Upper lobe of left lung (tissue), 6 donors: ENCODE measurements around the gene EXD3. TPM values are rescaled to one million over a fixed set of nuclear protein-coding genes. Genes with fewer than 3 reads are reported as not detected.

ENCODE experiments used
- ATAC-seq, 2 donors: fragments of 200-7000 bp; cut with Tn5 transposase; one replicate each; pipeline ENCODE4 v1.9.1; 2022; ENCODE audit warnings: mild to moderate bottlenecking in 2 of 2, moderate library complexity in 2 of 2; ENCODE audit not compliant: low FRiP score in 2 of 2
- DNase-seq, 2 donors: peaks; one replicate each; pipeline ENCODE4 v3.0.0-alpha.2; 2019 to 2020
- H3K27ac ChIP-seq, 4 donors: fragments of 200-600 bp; sonication (generic); one replicate each; pipeline ENCODE4 v1.5.1; 2016 to 2019
- H3K27me3 ChIP-seq, 4 donors: fragments of 200-600 bp; sonication (generic); one replicate each; pipeline ENCODE4 v1.5.1; 2017 to 2019
- H3K36me3 ChIP-seq, 4 donors: fragments of 200-600 bp; sonication (generic); one replicate each; pipeline ENCODE4 v1.5.1; 2016 to 2019
- H3K4me1 ChIP-seq, 4 donors: fragments of 200-600 bp; sonication (generic); one replicate each; pipeline ENCODE4 v1.5.1; 2018 to 2019
- H3K4me3 ChIP-seq, 4 donors: fragments of 200-600 bp; sonication (generic); one replicate each; pipeline ENCODE4 v1.5.1; 2017 to 2019; ENCODE audit warnings: mild to moderate bottlenecking in 2 of 4, moderate library complexity in 1 of 4
- H3K9me3 ChIP-seq, 4 donors: fragments of 200-600 bp; sonication (generic); one replicate each; pipeline ENCODE4 v1.5.1; 2018 to 2019
- EP300 ChIP-seq, 4 donors: sonication (generic); formaldehyde crosslinking; IDR thresholded peaks; one replicate each; pipeline ENCODE4 v1.5.1; 2017; ENCODE audit warnings: antibody characterized with exemption in 4 of 4, control low read depth in 2 of 4
- POLR2A ChIP-seq, 4 donors: fragments of 450-650 bp; IDR thresholded peaks; one replicate each; pipeline ENCODE4 v1.5.1; 2016 to 2017; ENCODE audit warnings: antibody characterized with exemption in 4 of 4, mild to moderate bottlenecking in 2 of 4
- POLR2AphosphoS5 ChIP-seq, 2 donors: sonication (generic); formaldehyde crosslinking; IDR thresholded peaks; one replicate each; pipeline ENCODE4 v1.5.1; 2017; ENCODE audit warnings: antibody characterized with exemption in 2 of 2
- WGBS, 2 donors: methylation state at CpG; one replicate each; pipeline ENCODE4 v1.1.5; 2017 to 2018; 5-methylcytosine and 5-hydroxymethylcytosine counted together
- total RNA-seq, 6 donors: library from RNA; depleted of rRNA in 4 of 6; stranded (reverse); fragments of >200 nt in 4 of 6; gene quantifications; one replicate each; pipeline versions ENCODE4 v1.1.0 to v1.2.1, GENCODE V29; 2016 to 2021
- TF ChIP-seq, protein P1 (sequence below), 6 experiments: fragments of 450-650 bp in 4 of 6; fragments of 200-600 bp in 2 of 6; sonication (generic) in 2 of 6; IDR thresholded peaks; one replicate each; pipeline ENCODE4 v1.5.1; 2016 to 2019; ENCODE audit warnings: antibody characterized with exemption in 6 of 6
- donor health status: DM: no; HTN: no; CAD: no; lungs with moderate emphysema.
- donor health status: DM: no; HTN: yes; CAD: no; lungs with severe emphysema.

The EXD3 gene
- total RNA-seq, 6 donors from 2014 or later: 12.3 to 118 (median 24.8) TPM

DNA sequence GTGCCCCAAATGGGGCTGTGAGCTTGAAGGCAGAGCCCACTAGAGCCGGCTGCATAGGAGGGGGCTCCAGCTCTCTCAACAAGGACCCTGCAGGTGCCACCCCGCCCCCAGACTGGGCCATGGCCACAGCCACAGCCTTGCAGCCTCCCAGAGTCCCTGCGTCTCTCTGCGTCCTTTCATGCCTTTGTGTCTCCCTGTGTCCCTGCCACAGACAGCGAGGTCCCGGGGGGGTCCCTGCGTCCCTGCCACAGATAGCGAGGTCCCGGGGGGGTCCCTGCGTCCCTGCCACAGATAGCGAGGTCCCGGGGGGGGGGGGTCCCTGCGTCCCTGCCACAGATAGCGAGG lies 6.6 kb upstream of the EXD3 start:
- Histone ChIP-seq H3K27ac (no peak overlapping the region), H3K4me1 (peaks cover 0 to 5% (median 2%) of the 10 kb centered on the region in 4 donors), H3K27me3 (no peaks in the 10 kb centered on the region), H3K4me3 (no peak overlapping the region), H3K36me3 (no peaks in the 10 kb centered on the region), H3K9me3 (no peaks in the 10 kb centered on the region)
- DNase-seq: peak in 1 of 2 donors; percentile 56
- 86 to 89% methylated on average over 8 to 12 of the region's 14 CpGs for WGBS, 2 donors
- TF ChIP-seq POLR2A (IDR thresholded peaks at IDR 0.05) (no peak), POLR2AphosphoS5 (IDR thresholded peaks at IDR 0.05) (no peak), EP300 (IDR thresholded peaks at IDR 0.05) (no peak)
- TF ChIP-seq, protein P1, sequence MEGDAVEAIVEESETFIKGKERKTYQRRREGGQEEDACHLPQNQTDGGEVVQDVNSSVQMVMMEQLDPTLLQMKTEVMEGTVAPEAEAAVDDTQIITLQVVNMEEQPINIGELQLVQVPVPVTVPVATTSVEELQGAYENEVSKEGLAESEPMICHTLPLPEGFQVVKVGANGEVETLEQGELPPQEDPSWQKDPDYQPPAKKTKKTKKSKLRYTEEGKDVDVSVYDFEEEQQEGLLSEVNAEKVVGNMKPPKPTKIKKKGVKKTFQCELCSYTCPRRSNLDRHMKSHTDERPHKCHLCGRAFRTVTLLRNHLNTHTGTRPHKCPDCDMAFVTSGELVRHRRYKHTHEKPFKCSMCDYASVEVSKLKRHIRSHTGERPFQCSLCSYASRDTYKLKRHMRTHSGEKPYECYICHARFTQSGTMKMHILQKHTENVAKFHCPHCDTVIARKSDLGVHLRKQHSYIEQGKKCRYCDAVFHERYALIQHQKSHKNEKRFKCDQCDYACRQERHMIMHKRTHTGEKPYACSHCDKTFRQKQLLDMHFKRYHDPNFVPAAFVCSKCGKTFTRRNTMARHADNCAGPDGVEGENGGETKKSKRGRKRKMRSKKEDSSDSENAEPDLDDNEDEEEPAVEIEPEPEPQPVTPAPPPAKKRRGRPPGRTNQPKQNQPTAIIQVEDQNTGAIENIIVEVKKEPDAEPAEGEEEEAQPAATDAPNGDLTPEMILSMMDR (IDR thresholded peaks at IDR 0.05): no peak
- ATAC-seq: no peak

DNA sequence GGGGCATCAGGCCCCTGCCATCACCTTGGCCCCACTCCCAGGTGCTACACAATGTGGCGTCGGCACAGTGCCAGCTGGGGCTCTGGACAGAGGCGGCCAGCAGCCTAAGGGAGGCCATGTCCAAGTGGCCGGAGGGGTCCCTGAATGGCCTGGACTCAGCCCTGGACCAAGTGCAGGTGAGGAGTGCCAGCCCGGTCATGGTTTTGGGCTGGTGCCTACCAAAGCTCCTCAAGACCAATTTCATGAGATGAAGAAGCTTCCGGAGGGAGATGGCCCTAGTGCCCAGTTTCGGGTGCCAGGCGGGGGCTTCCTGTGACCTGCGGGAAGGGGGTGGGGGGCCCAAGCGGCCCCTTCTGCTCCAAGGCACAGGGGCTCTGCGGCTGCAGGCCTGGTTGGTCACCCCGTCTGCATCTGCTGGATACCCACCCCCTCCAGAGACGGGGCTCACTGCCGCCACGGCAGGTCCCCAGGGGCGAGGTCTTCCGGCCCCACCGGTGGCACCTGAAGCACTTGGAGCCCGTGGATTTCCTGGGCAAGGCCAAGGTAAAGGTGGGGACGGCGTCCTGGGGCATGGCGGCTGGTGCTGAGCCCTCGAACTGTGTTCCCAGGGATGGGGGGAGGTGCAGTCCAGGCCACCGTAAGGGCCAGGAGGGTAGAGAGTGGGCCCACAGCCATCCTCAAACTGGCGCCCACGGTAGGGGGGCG lies 6.0 kb upstream of the EXD3 start:
- Histone ChIP-seq H3K27me3 (no peaks in the 10 kb centered on the region), H3K4me3 (no peak overlapping the region), H3K36me3 (no peaks in the 10 kb centered on the region), H3K9me3 (no peaks in the 10 kb centered on the region), H3K4me1 (peaks cover 0 to 10% (median 7%) of the 10 kb centered on the region in 4 donors), H3K27ac (no peak overlapping the region)
- WGBS, 2 donors: 73 to 88% methylated on average over 4 to 21 of the region's 27 CpGs
- TF ChIP-seq POLR2A (IDR thresholded peaks at IDR 0.05) (no peak), EP300 (IDR thresholded peaks at IDR 0.05) (no peak), POLR2AphosphoS5 (IDR thresholded peaks at IDR 0.05) (no peak)
- TF ChIP-seq, protein P1 (IDR thresholded peaks at IDR 0.05): no peak
- no peak for ATAC-seq
- DNase-seq: peak in 1 of 2 donors; percentile 74

DNA sequence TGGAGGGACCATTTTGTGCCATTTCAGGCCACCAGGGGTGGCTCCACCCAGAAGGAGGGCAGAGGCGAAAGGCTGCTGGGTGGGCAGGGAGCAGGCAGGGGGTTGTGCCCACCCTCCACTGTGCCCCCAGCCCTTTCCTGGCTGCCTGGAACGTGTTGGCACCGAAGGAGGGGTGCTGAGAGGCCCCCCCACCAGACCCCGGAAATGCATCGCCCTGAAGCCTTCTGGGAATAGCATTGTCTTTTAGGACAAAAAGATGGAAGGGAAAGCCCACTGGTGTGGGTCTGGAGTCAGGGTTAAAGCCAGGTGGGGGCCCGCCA lies 5.3 kb upstream of the EXD3 start:
- ATAC-seq (no peak), DNase-seq (no peak)
- Histone ChIP-seq H3K4me1 (peaks cover 0 to 17% (median 13%) of the 10 kb centered on the region in 4 donors), H3K9me3 (no peaks in the 10 kb centered on the region), H3K36me3 (no peaks in the 10 kb centered on the region), H3K4me3 (no peak overlapping the region), H3K27ac (no peak overlapping the region), H3K27me3 (no peaks in the 10 kb centered on the region)
- WGBS, 2 donors: 83 to 86% methylated on average over 5 of the region's 6 CpGs
- TF ChIP-seq, protein P1 (IDR thresholded peaks at IDR 0.05): no peak
- no peak for TF ChIP-seq POLR2AphosphoS5 (IDR thresholded peaks at IDR 0.05)
- no peak for TF ChIP-seq EP300 (IDR thresholded peaks at IDR 0.05)
- no peak for TF ChIP-seq POLR2A (IDR thresholded peaks at IDR 0.05)

DNA sequence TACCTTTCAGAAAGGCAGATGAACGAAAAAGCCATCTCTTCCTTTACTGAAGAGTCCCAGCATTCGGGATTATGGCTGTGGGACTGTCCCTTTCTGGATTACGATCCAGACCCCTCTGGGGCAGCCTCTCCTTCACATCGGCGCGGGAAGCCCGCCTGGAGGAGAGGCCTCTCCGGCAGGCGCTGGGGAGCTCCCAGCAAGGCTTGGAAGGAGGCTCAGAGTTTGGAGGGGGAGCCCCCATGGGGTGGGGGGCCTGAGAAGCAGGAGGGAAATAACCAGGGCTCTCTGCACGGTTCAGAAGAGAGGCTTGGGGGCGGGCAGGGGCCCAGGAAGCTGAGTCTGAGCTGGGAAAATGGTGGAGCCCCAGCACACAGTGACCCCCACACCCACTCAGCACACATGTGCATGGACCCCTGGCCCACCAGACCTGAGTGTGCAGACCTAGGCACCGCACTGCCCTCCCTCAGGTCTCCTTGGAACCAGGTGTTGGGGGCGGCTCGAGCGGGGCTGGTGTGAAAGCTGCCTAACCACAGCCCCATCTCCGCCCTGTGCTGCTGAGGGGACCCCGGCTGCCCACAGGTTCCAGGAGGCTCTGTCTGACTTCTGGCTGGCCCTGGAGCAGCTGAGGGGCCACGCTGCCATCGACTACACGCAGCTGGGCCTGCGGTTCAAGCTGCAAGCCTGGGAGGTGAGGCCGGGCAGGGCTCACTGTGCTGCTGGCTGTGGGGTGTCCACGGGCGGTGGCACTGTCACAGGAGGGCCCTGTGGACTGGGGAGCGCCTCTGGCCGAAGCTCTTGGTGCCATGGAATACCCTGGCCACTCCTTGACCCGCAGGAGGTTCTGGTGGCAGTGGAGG lies 4.7 kb upstream of the EXD3 start:
- Histone ChIP-seq H3K4me3 (no peak overlapping the region), H3K27me3 (no peaks in the 10 kb centered on the region), H3K27ac (no peak overlapping the region), H3K9me3 (no peaks in the 10 kb centered on the region), H3K36me3 (no peaks in the 10 kb centered on the region), H3K4me1 (peaks cover 0 to 18% (median 13%) of the 10 kb centered on the region in 4 donors)
- DNase-seq: peak in 1 of 2 donors; percentile 59
- TF ChIP-seq, protein P1 (IDR thresholded peaks at IDR 0.05): no peak
- TF ChIP-seq POLR2A (IDR thresholded peaks at IDR 0.05) (no peak), EP300 (IDR thresholded peaks at IDR 0.05) (no peak), POLR2AphosphoS5 (IDR thresholded peaks at IDR 0.05) (no peak)
- 79 to 86% methylated on average over 12 to 25 of the region's 27 CpGs for WGBS, 2 donors
- ATAC-seq: no peak
